HepG2 (cell line): Measurements from ENCODE around the gene MEA1. TPM values are rescaled to one million over a fixed set of nuclear protein-coding genes. Genes with fewer than 3 reads are reported as not detected.

Source experiments
- MBNL3 ChIP-seq: fragments of 250-450 bp; sonication (Bioruptor Pico); conservative IDR thresholded peaks from 2 replicates; pipeline ENCODE4 v1.8.0; 2022; ENCODE audit warnings: mild to moderate bottlenecking, inconsistent platforms
- NFIC ChIP-seq: IDR thresholded peaks from 2 replicates; pipeline ENCODE4 v1.6.1; 2012; ENCODE audit warnings: mild to moderate bottlenecking, low read length, inconsistent platforms
- RBM39 ChIP-seq: fragments of 200-400 bp; formaldehyde crosslinking; IDR thresholded peaks from one replicate; pipeline ENCODE4 v1.6.1; 2018; ENCODE audit warnings: antibody characterized with exemption, mild to moderate bottlenecking, low read depth, low read length; ENCODE audit not compliant: poor library complexity, severe bottlenecking
- RXRB ChIP-seq: IDR thresholded peaks from 2 replicates; pipeline ENCODE4 v1.6.1; 2016; ENCODE audit warnings: borderline replicate concordance, missing genetic modification reagents, missing compliant biosample characterization
- TBL1XR1 ChIP-seq: fragments of 150-350 bp; IDR thresholded peaks from 2 replicates; pipeline ENCODE4 v1.6.1; 2014; ENCODE audit warnings: borderline replicate concordance, low read length; ENCODE audit not compliant: partially characterized antibody
- TBX3 ChIP-seq: fragments of 450-650 bp; IDR thresholded peaks from 2 replicates; pipeline ENCODE4 v1.6.1; 2017; ENCODE audit warnings: antibody characterized with exemption, mild to moderate bottlenecking, inconsistent platforms, borderline replicate concordance
- THYN1 ChIP-seq: sonication (generic); formaldehyde crosslinking; IDR thresholded peaks from 2 replicates; pipeline ENCODE4 v1.8.1; 2023; ENCODE audit warnings: low read depth, mild to moderate bottlenecking, moderate library complexity, missing genetic modification reagents, borderline replicate concordance
- ZNF10 ChIP-seq: sonication (generic); formaldehyde crosslinking; IDR thresholded peaks from 2 replicates; pipeline ENCODE4 v1.4.0; 2020; ENCODE audit warnings: mild to moderate bottlenecking, low read depth, missing genetic modification reagents, borderline replicate concordance
- ZNF30 ChIP-seq: sonication (generic); formaldehyde crosslinking; IDR thresholded peaks from 2 replicates; pipeline ENCODE4 v1.5.0; 2020; ENCODE audit warnings: mild to moderate bottlenecking, missing genetic modification reagents
- ZNF432 ChIP-seq: sonication (generic); formaldehyde crosslinking; IDR thresholded peaks from 2 replicates; pipeline ENCODE4 v1.5.0; 2020; ENCODE audit warnings: missing genetic modification reagents, mild to moderate bottlenecking, borderline replicate concordance
- ZNF546 ChIP-seq: sonication (generic); formaldehyde crosslinking; conservative IDR thresholded peaks from 2 replicates; pipeline ENCODE4 v1.8.1; 2023; ENCODE audit warnings: mild to moderate bottlenecking, missing genetic modification reagents
- ZNF713 ChIP-seq: sonication (generic); formaldehyde crosslinking; IDR thresholded peaks from 2 replicates; pipeline ENCODE4 v1.4.0; 2020; ENCODE audit warnings: mild to moderate bottlenecking, missing genetic modification reagents
- ZNF878 ChIP-seq: sonication (generic); formaldehyde crosslinking; IDR thresholded peaks from 2 replicates; pipeline ENCODE4 v1.8.1; 2023; ENCODE audit warnings: mild to moderate bottlenecking, missing genetic modification reagents, moderate library complexity
- polyA plus RNA-seq, 8 experiments: library from polyadenylated mRNA; depleted of rRNA in 3 of 8; stranded (reverse) in 7 of 8; unstranded in 1 of 8; fragments of >200 nt; fragmentation: Illumina TruSeq in 4 of 8; extraction: Trizol in 4 of 8; gene quantifications; 2 replicates each; pipeline versions ENCODE4 v1.2.1 to v1.2.3, GENCODE V29; 2011 to 2016; ENCODE audit warnings: low read depth in 4 of 8, missing spikeins in 1 of 8, mixed read lengths in 1 of 8; ENCODE audit not compliant: insufficient read depth in 1 of 8
- total RNA-seq, 5 experiments: library from RNA; depleted of rRNA; stranded (reverse); fragments of >200 nt; fragmentation: Illumina TruSeq; extraction: Trizol; gene quantifications; 2 replicates each; pipeline ENCODE4 v1.2.3, GENCODE V29; 2016; ENCODE audit warnings: low read depth in 1 of 5
- TF ChIP-seq, protein P1 (sequence below): sonication (generic); formaldehyde crosslinking; IDR thresholded peaks from 2 replicates; pipeline ENCODE4 v1.9.0; 2021; ENCODE audit warnings: missing genetic modification reagents, borderline replicate concordance
- TF ChIP-seq, protein P2 (sequence below): IDR thresholded peaks from 2 replicates; pipeline ENCODE4 v1.6.1; 2012; ENCODE audit warnings: low read length, improper control_type of control experiment
- TF ChIP-seq, protein P3 (sequence below): sonication (generic); formaldehyde crosslinking; IDR thresholded peaks from 2 replicates; pipeline ENCODE4 v1.4.0; 2020; ENCODE audit warnings: mild to moderate bottlenecking, missing genetic modification reagents

Gene MEA1
- total and polyA plus RNA-seq, 2 of the 13 experiments (the other 11 are each of a cell fraction or from before 2014, with no cell fraction given): 75.6 to 86.2 TPM

DNA sequence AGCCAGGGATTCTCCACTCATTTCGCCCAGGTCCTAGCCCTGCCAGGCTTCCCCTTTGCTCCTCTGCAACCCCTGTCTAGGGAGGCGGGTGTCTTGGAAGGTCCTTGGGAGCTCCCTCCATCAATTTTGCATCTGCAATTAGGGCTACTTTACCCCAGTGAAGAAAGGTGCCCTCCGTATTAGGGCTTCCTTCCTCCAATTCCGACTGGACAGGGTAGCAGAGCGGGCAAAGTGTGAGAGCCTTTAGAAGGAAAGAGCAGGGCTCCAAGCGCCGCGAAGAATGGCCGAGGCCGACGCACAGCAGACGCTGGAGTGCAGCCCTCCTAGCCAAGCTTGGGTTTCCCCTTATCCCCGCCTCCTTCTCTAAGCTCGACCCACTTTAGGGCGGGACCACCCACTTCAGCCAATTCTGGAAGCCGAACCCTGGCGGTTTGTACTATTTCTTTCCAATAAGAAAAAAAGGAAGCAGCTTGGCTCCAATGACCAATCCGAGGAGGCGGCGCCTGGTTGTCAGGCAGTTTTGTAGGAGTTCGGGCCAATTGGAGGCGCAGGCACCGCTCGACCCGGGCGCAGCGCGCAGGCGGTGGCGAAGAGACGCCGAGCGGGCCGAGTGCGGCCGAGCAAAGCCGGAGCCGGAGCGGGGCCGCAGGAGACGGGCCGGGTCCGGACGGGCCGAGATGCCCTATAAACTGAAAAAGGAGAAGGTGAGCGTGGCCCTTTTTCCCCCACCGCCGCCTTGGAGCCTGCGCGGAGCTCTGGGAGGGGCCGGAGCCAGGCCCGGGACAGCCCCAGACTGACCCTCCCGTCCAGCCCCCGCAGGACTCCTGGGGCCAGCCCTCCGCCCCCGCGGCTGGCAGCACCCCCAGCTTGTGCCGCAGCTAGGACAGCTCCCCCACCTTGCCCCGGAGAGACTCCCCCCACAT lies 29.5 kb downstream of the MEA1 start, which contains the start of gene PPP2R5D (continued):
- TF ChIP-seq, protein P1, sequence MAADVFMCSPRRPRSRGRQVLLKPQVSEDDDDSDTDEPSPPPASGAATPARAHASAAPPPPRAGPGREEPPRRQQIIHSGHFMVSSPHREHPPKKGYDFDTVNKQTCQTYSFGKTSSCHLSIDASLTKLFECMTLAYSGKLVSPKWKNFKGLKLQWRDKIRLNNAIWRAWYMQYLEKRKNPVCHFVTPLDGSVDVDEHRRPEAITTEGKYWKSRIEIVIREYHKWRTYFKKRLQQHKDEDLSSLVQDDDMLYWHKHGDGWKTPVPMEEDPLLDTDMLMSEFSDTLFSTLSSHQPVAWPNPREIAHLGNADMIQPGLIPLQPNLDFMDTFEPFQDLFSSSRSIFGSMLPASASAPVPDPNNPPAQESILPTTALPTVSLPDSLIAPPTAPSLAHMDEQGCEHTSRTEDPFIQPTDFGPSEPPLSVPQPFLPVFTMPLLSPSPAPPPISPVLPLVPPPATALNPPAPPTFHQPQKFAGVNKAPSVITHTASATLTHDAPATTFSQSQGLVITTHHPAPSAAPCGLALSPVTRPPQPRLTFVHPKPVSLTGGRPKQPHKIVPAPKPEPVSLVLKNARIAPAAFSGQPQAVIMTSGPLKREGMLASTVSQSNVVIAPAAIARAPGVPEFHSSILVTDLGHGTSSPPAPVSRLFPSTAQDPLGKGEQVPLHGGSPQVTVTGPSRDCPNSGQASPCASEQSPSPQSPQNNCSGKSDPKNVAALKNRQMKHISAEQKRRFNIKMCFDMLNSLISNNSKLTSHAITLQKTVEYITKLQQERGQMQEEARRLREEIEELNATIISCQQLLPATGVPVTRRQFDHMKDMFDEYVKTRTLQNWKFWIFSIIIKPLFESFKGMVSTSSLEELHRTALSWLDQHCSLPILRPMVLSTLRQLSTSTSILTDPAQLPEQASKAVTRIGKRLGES: 0 out of 2 replicates have a peak, but pooled peaks have one; percentile 27
- TF ChIP-seq ZNF878: no peak
- TF ChIP-seq TBL1XR1: no peak
- TF ChIP-seq, protein P2, sequence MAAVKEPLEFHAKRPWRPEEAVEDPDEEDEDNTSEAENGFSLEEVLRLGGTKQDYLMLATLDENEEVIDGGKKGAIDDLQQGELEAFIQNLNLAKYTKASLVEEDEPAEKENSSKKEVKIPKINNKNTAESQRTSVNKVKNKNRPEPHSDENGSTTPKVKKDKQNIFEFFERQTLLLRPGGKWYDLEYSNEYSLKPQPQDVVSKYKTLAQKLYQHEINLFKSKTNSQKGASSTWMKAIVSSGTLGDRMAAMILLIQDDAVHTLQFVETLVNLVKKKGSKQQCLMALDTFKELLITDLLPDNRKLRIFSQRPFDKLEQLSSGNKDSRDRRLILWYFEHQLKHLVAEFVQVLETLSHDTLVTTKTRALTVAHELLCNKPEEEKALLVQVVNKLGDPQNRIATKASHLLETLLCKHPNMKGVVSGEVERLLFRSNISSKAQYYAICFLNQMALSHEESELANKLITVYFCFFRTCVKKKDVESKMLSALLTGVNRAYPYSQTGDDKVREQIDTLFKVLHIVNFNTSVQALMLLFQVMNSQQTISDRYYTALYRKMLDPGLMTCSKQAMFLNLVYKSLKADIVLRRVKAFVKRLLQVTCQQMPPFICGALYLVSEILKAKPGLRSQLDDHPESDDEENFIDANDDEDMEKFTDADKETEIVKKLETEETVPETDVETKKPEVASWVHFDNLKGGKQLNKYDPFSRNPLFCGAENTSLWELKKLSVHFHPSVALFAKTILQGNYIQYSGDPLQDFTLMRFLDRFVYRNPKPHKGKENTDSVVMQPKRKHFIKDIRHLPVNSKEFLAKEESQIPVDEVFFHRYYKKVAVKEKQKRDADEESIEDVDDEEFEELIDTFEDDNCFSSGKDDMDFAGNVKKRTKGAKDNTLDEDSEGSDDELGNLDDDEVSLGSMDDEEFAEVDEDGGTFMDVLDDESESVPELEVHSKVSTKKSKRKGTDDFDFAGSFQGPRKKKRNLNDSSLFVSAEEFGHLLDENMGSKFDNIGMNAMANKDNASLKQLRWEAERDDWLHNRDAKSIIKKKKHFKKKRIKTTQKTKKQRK: no peak
- TF ChIP-seq RXRB (CRISPR knock-in tag): peak; percentile 24; the same call in 1 of the 2 replicates
- no peak for TF ChIP-seq ZNF432 (CRISPR knock-in tag)
- TF ChIP-seq ZNF713 (CRISPR knock-in tag): no peak
- TF ChIP-seq TBX3: no peak
- TF ChIP-seq THYN1 (CRISPR knock-in tag): no peak
- peak; percentile 80 for TF ChIP-seq RBM39
- no peak for TF ChIP-seq MBNL3 (CRISPR knock-in tag)
- peak; percentile 61; the same call in 1 of the 2 replicates for TF ChIP-seq ZNF546 (CRISPR knock-in tag)
- TF ChIP-seq ZNF30 (CRISPR knock-in tag): no peak
- no peak for TF ChIP-seq ZNF10
- TF ChIP-seq, protein P3, sequence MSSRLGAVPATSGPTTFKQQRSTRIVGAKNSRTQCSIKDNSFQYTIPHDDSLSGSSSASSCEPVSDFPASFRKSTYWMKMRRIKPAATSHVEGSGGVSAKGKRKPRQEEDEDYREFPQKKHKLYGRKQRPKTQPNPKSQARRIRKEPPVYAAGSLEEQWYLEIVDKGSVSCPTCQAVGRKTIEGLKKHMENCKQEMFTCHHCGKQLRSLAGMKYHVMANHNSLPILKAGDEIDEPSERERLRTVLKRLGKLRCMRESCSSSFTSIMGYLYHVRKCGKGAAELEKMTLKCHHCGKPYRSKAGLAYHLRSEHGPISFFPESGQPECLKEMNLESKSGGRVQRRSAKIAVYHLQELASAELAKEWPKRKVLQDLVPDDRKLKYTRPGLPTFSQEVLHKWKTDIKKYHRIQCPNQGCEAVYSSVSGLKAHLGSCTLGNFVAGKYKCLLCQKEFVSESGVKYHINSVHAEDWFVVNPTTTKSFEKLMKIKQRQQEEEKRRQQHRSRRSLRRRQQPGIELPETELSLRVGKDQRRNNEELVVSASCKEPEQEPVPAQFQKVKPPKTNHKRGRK (CRISPR knock-in tag): no peak
- no peak for TF ChIP-seq NFIC
